HFFc6 (cell line): ENCODE measurements around the gene SPOPL. TPM values are rescaled to one million over a fixed set of nuclear protein-coding genes. Genes with fewer than 3 reads are reported as not detected.
A peak's percentile ranks its signal among the peaks of the same experiment; 100 is the strongest.
"Not testable (repeated sequence)": the region's sequence is repeated elsewhere in the genome, so short reads cannot be mapped to it uniquely, and the experiment has no call there.

Experiments used
- DNase-seq: peaks from one replicate; pipeline ENCODE4 v3.0.0-alpha.2; 2018
- H3K27ac Mint-ChIP-seq: 2 replicates; pipeline ENCODE4 v1.8.0; 2020; ENCODE audit warnings: mild to moderate bottlenecking, mixed read lengths
- H3K27me3 Mint-ChIP-seq: 2 replicates; pipeline ENCODE4 v1.8.0; 2021; ENCODE audit warnings: mild to moderate bottlenecking, moderate library complexity, mixed read lengths; ENCODE audit not compliant: insufficient read depth
- H3K36me3 Mint-ChIP-seq: 2 replicates; pipeline ENCODE4 v1.8.0; 2021; ENCODE audit warnings: low read depth, mixed read lengths
- H3K4me1 Mint-ChIP-seq: 2 replicates; pipeline ENCODE4 v1.8.0; 2020; ENCODE audit warnings: low read depth, mixed read lengths
- H3K4me3 Mint-ChIP-seq: 2 replicates; pipeline ENCODE4 v1.8.0; 2020; ENCODE audit warnings: mild to moderate bottlenecking, moderate library complexity, mixed read lengths
- H3K9me3 Mint-ChIP-seq: 2 replicates; pipeline ENCODE4 v1.8.0; 2020; ENCODE audit warnings: mild to moderate bottlenecking, mixed read lengths
- CTCF ChIP-seq: fragments of 200-600 bp; sonication (generic); IDR thresholded peaks from 2 replicates; pipeline ENCODE4 v1.5.0; 2021; ENCODE audit warnings: antibody characterized with exemption, mild to moderate bottlenecking
- total RNA-seq, 6 experiments: library from RNA; stranded (reverse); fragmentation: NEBNext Ultra II Directional; extraction: Animal tissue kit (Norgen Biotek cat#: 25700); gene quantifications; 2 replicates in 1 of 6; 3 replicates in 5 of 6; pipeline ENCODE4 v1.2.3, GENCODE V29; 2021

SPOPL gene
- total RNA-seq, 6 experiments from 2014 or later = 9.5 to 13.6 (median 12.3) TPM

- no peak for DNase-seq
- H3K4me1 Mint-ChIP-seq = peaks cover 11% of the 10 kb centered on the region; the same call in 1 of the 2 replicates
These were observed 30.3 kb downstream of the SPOPL start for GRCh38 chr2:138531913-138532312.

GRCh38 chr2:138534791-138535190 lies 33.2 kb downstream of the SPOPL start:
- no peak for DNase-seq
- peaks cover 20% of the 10 kb centered on the region for H3K36me3 Mint-ChIP-seq
- no peak for TF ChIP-seq CTCF

More at GRCh38 chr2:138531913-138532312, 30.3 kb downstream of the SPOPL start:
- Mint-ChIP-seq H3K9me3 (no peaks in the 10 kb centered on the region), H3K36me3 (peaks cover 2% of the 10 kb centered on the region), H3K27ac (no peak overlapping the region), H3K27me3 (no peaks in the 10 kb centered on the region), H3K4me3 (no peak overlapping the region)
- no peak for TF ChIP-seq CTCF

GRCh38 chr2:138536302-138536701 lies 34.7 kb downstream of the SPOPL start:
- TF ChIP-seq CTCF = no peak
- peak; percentile 7 for DNase-seq
- Mint-ChIP-seq H3K4me3 (no peak overlapping the region), H3K4me1 (peaks cover 11% of the 10 kb centered on the region; the same call in 1 of the 2 replicates), H3K9me3 (peaks cover 12% of the 10 kb centered on the region), H3K27me3 (no peaks in the 10 kb centered on the region), H3K27ac (no peak overlapping the region), H3K36me3 (peaks cover 21% of the 10 kb centered on the region)

More at GRCh38 chr2:138534791-138535190, 33.2 kb downstream of the SPOPL start:
- Mint-ChIP-seq H3K9me3 (peaks cover 8% of the 10 kb centered on the region), H3K4me3 (no peak overlapping the region), H3K4me1 (peaks cover 11% of the 10 kb centered on the region; the same call in 1 of the 2 replicates), H3K27ac (no peak overlapping the region), H3K27me3 (no peaks in the 10 kb centered on the region)

- H3K4me3 Mint-ChIP-seq = no peak overlapping the region
- DNase-seq = no peak
- peaks cover 16% of the 10 kb centered on the region for H3K9me3 Mint-ChIP-seq
- H3K27me3 Mint-ChIP-seq = no peaks in the 10 kb centered on the region
- H3K4me1 Mint-ChIP-seq = peaks cover 11% of the 10 kb centered on the region; the same call in 1 of the 2 replicates
- no peak for TF ChIP-seq CTCF
- H3K27ac Mint-ChIP-seq = no peak overlapping the region
- H3K36me3 Mint-ChIP-seq = peaks cover 25% of the 10 kb centered on the region
These were observed 35.2 kb downstream of the SPOPL start for GRCh38 chr2:138536740-138537139.

- no peaks in the 10 kb centered on the region for H3K27me3 Mint-ChIP-seq
- no peak overlapping the region for H3K27ac Mint-ChIP-seq
- H3K36me3 Mint-ChIP-seq = peaks cover 29% of the 10 kb centered on the region
- no peak for DNase-seq
- peaks cover 20% of the 10 kb centered on the region for H3K9me3 Mint-ChIP-seq
- no peak for TF ChIP-seq CTCF
- peaks cover 11% of the 10 kb centered on the region; the same call in 1 of the 2 replicates for H3K4me1 Mint-ChIP-seq
- no peak overlapping the region for H3K4me3 Mint-ChIP-seq
These were observed 35.8 kb downstream of the SPOPL start for GRCh38 chr2:138537170-138537915.

GRCh38 chr2:138544206-138544605 lies 42.6 kb downstream of the SPOPL start:
- Mint-ChIP-seq H3K36me3 (peaks cover 15% of the 10 kb centered on the region), H3K9me3 (peaks cover 19% of the 10 kb centered on the region)
- not testable (repeated sequence) for H3K27ac Mint-ChIP-seq, H3K4me3 Mint-ChIP-seq, H3K27me3 Mint-ChIP-seq, H3K4me1 Mint-ChIP-seq, DNase-seq
